Measurements from ENCODE around the gene ARHGAP23.
A peak's percentile ranks its signal among the peaks of the same experiment; 100 is the strongest.

DNA sequence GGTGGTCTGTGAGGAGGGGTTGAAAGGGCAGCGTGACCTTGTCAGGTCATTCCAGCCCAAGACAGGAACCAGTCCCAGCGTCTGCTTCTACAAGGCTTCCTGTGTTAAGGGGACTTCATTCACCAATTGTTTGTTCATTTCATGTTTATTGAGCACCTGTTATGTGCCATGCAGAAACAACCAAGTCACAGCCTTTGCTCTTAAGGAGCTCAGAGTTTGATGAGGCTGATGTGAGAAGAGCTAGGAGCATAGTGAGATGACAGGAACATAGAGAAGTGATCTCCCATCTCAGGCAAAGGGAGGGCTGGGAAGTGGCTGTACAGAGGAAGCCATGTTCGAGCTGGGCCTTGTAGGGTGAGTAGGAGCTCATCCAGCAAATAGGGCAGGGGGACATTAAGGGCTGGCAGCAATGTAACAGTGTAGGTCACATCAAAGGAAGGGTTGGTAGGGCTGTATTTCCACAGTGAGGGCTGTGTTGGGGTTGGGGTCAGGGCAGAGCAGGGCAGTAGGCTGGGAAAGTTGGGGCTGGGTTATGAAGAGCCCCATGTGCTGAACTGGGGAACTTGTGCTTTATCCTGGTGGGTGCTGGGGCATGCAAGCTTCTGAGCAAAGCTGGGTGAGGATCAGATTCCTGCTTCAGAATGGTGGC lies 79.8 kb downstream of the ARHGAP23 start:
- TF ChIP-seq CSDC2 (CRISPR knock-in tag; IDR thresholded peaks at IDR 0.05) = no peak
- no peak for TF ChIP-seq PPARA (CRISPR knock-in tag; IDR thresholded peaks at IDR 0.05; ENCODE audit: borderline replicate concordance)
- no peak for TF ChIP-seq PATZ1 (CRISPR knock-in tag; IDR thresholded peaks at IDR 0.05; ENCODE audit: borderline replicate concordance)
- no peak for TF ChIP-seq ISL1 (CRISPR knock-in tag; IDR thresholded peaks at IDR 0.05)
- no peak for TF ChIP-seq ARNTL (CRISPR knock-in tag; IDR thresholded peaks at IDR 0.05; ENCODE audit: borderline replicate concordance, low read depth)
- TF ChIP-seq ZFP3 (CRISPR knock-in tag; IDR thresholded peaks at IDR 0.05) = peak; percentile 96
- TF ChIP-seq TCF4 (CRISPR knock-in tag; IDR thresholded peaks at IDR 0.05; ENCODE audit: borderline replicate concordance) = no peak
- TF ChIP-seq CREB5 (CRISPR knock-in tag; IDR thresholded peaks at IDR 0.05; ENCODE audit: low read depth) = no peak
- TF ChIP-seq ZFP30 (CRISPR knock-in tag; IDR thresholded peaks at IDR 0.05) = no peak
- TF ChIP-seq ZNF70 (CRISPR knock-in tag; IDR thresholded peaks at IDR 0.05) = no peak
- no peak for TF ChIP-seq BACH2 (CRISPR knock-in tag; IDR thresholded peaks at IDR 0.05; ENCODE audit: borderline replicate concordance)
- no peak for TF ChIP-seq CSRNP3 (CRISPR knock-in tag; IDR thresholded peaks at IDR 0.05)
- no peak for TF ChIP-seq ZC3H10 (CRISPR knock-in tag; IDR thresholded peaks at IDR 0.05)
- TF ChIP-seq ZNF8 (CRISPR knock-in tag; IDR thresholded peaks at IDR 0.05) = no peak

Measured in SK-N-SH treated with all-trans-retinoic acid at 6 μM for 48 hours (cell line).